Measurements from ENCODE around the gene GFOD2. TPM values are rescaled to one million over a fixed set of nuclear protein-coding genes. Genes with fewer than 3 reads are reported as not detected.

Gene GFOD2
- total and polyA plus RNA-seq, 8 donors = 6.4 to 17.2 (median 9.6) TPM

DNA sequence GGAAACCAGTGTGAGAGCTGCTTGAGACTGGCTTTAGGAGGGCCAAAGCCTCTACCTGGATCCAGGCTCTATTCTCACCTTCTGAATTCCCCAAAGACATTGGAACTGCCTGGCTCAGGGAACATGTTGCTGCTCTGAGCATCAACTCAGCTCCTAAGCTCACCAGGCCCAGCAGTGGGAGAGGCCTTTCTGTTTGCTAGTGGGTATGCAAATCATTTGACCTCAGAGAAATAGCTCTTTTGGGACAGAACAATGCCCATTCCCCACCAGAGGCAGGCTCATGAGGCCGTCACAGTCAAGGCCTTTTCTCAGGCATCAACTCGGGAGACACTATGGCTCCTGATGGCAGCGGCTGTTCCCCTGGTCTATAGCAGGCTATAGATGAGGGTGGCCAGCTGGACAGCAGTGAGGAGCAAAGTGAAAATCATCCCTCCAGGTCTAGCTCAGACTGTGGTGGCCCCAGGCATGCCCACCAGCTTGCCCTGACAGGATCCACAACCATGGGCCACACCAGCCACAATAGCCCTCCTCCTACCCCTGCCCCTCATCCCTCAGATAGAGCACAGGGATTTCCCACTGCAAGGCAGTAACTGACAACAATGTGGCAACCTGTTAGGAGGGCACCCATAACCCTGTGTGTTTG, 30.4 kb upstream of the GFOD2 start:
- Histone ChIP-seq H3K4me3 (no peak overlapping the region), H3K4me1 (no peaks in the 10 kb centered on the region), H3K27ac (no peak overlapping the region), H3K36me3 (no peaks in the 10 kb centered on the region), H3K9me3 (no peaks in the 10 kb centered on the region), H3K27me3 (no peaks in the 10 kb centered on the region)
- DNase-seq = no peak
- 94 to 98% methylated on average over 3 of the region's 3 CpGs for WGBS, 2 donors
- no peak for FAIRE-seq
- TF ChIP-seq, protein P1, sequence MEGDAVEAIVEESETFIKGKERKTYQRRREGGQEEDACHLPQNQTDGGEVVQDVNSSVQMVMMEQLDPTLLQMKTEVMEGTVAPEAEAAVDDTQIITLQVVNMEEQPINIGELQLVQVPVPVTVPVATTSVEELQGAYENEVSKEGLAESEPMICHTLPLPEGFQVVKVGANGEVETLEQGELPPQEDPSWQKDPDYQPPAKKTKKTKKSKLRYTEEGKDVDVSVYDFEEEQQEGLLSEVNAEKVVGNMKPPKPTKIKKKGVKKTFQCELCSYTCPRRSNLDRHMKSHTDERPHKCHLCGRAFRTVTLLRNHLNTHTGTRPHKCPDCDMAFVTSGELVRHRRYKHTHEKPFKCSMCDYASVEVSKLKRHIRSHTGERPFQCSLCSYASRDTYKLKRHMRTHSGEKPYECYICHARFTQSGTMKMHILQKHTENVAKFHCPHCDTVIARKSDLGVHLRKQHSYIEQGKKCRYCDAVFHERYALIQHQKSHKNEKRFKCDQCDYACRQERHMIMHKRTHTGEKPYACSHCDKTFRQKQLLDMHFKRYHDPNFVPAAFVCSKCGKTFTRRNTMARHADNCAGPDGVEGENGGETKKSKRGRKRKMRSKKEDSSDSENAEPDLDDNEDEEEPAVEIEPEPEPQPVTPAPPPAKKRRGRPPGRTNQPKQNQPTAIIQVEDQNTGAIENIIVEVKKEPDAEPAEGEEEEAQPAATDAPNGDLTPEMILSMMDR (IDR thresholded peaks at IDR 0.05) = no peak
- ATAC-seq = no peak
- intact Hi-C loops (cut with DNase I) = no loop called here

DNA sequence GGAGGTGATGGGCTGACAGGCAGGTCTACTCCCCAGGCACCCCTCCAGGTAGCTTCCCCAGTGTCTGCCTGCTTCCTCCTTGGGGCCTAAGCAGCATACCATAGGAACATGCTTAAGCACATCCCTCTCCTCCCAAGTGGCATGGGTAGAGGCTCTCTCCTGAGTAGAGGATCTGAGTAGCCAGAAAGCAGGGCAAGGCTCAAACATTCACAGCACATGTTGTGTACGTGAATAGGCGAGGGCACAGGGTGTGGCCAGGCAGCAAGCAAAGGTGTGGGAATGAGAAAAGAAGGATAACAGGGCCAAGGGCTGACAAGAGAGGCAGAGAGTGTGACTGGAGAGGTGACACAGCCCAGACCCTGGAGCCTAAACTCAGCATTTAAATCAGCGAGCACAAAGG, 29.7 kb upstream of the GFOD2 start:
- TF ChIP-seq, protein P1 (IDR thresholded peaks at IDR 0.05) = no peak
- H3K27me3 ChIP-seq = no peaks in the 10 kb centered on the region
- DNase-seq = no peak
- intact Hi-C loops (cut with DNase I) = no loop called here
- no peaks in the 10 kb centered on the region for H3K4me1 ChIP-seq
- WGBS, 2 donors = 97% methylated on average over 3 of the region's 3 CpGs
- H3K4me3 ChIP-seq = no peak overlapping the region
- no peak for FAIRE-seq
- H3K27ac ChIP-seq = no peak overlapping the region
- no peaks in the 10 kb centered on the region for H3K9me3 ChIP-seq
- no peak for ATAC-seq
- H3K36me3 ChIP-seq = no peaks in the 10 kb centered on the region

DNA sequence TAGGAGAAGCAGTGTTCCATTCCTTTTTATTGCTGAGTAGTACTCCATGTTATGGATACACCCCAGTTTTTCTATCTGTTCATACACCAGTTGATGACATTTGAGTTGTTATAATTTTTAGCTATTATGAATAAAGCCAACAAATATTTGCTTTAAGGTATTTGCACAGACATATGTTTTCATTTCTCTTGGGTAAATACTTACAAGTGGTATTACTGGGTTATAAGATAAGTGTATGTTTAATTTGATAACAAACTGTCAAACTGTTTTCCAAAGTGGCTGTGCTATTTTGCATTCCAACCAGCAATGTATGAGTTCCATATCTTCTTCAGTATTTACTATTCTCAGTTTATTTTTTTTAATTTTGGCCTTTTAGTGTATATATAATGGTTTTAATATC, 27.7 kb upstream of the GFOD2 start:
- no peak for ATAC-seq
- intact Hi-C loops (cut with DNase I) = no loop called here

DNA sequence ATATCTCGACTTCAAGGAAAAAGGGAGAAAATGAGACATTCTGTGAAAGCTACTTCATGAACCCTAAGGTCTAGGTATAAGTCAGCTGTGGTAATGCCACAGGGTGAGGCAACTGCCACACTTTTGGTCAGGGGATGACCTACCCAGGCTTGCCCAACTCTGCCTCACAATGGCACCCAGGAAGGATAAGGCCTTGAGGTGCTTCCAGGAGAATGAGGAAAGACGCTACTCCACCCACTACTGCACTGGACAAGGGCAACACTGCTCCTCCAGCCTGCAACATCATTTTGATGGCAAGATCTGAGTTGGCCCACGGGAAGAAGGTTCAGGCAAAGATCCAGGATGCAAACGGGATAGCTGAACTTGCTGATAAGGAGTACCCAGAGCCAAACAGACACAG, 22.0 kb upstream of the GFOD2 start:
- H3K4me3 ChIP-seq = no peak overlapping the region
- H3K9me3 ChIP-seq = no peaks in the 10 kb centered on the region
- no peaks in the 10 kb centered on the region for H3K27me3 ChIP-seq
- TF ChIP-seq, protein P1 (IDR thresholded peaks at IDR 0.05) = no peak
- FAIRE-seq = no peak
- no peak for ATAC-seq
- DNase-seq = no peak
- H3K27ac ChIP-seq = no peak overlapping the region
- intact Hi-C loops (cut with DNase I) = no loop called here
- WGBS, 2 donors = 77 to 83% methylated on average over 4 of the region's 4 CpGs
- H3K4me1 ChIP-seq = no peaks in the 10 kb centered on the region
- H3K36me3 ChIP-seq = no peaks in the 10 kb centered on the region

More for the DNA sequence above, 27.7 kb upstream of the GFOD2 start:
- TF ChIP-seq, protein P1 (IDR thresholded peaks at IDR 0.05) = no peak
- no peak overlapping the region for H3K4me3 ChIP-seq
- no peaks in the 10 kb centered on the region for H3K9me3 ChIP-seq
- H3K27ac ChIP-seq = no peak overlapping the region
- DNase-seq (no peak), FAIRE-seq (no peak)
- no peaks in the 10 kb centered on the region for H3K27me3 ChIP-seq
- H3K36me3 ChIP-seq = no peaks in the 10 kb centered on the region
- H3K4me1 ChIP-seq = no peaks in the 10 kb centered on the region

DNA sequence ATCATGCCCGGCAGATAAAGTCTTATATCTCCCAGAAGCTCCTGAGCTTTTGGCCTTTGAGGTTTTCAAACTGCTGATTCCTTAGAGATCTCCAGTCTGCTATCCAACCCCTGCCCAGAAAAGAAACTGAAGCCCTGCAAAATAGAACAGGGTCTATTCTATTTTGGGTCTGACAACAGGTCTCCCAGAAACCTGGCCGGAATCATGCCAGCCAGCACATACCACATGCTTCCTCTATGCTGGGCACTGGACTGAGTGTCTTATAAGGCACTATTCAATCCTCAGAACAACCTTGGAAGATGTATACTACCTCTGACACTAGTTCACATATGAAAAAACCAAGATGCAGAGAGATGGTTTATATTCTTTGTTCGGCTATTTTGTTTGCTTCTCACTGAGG, 21.3 kb upstream of the GFOD2 start:
- Histone ChIP-seq H3K4me3 (no peak overlapping the region), H3K9me3 (no peaks in the 10 kb centered on the region), H3K27me3 (no peaks in the 10 kb centered on the region), H3K4me1 (no peaks in the 10 kb centered on the region), H3K36me3 (no peaks in the 10 kb centered on the region), H3K27ac (no peak overlapping the region)
- ATAC-seq (no peak), DNase-seq (no peak), FAIRE-seq (no peak)
- intact Hi-C loops (cut with DNase I) = no loop called here
- TF ChIP-seq, protein P1 (IDR thresholded peaks at IDR 0.05) = no peak
- WGBS, 2 donors = 97 to 98% methylated on average over 3 of the region's 3 CpGs

Data from pancreas (tissue), 10 donors.